ENCODE measurements around the gene RTRAF.

Gene RTRAF

DNA sequence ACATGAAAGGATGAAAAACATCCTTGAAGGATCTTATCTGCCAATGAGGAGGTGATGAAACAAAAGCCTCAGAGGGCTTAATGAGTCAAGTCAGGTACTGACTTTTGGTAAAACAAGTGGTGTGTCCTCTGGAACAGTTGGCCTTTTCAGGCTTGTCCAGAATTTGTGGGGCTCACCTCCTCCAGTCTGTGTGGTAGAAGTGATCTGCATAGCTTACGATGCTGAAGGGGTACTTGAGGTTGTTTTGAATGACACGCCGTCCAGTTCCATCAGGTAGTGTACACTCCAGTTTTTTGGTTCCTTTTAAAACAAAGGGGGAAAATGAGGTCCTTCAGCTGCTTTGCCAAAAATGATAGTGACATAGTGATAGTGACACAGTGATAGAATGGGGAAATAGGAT, 17.0 kb downstream of the RTRAF start:
- TF ChIP-seq, protein P1, sequence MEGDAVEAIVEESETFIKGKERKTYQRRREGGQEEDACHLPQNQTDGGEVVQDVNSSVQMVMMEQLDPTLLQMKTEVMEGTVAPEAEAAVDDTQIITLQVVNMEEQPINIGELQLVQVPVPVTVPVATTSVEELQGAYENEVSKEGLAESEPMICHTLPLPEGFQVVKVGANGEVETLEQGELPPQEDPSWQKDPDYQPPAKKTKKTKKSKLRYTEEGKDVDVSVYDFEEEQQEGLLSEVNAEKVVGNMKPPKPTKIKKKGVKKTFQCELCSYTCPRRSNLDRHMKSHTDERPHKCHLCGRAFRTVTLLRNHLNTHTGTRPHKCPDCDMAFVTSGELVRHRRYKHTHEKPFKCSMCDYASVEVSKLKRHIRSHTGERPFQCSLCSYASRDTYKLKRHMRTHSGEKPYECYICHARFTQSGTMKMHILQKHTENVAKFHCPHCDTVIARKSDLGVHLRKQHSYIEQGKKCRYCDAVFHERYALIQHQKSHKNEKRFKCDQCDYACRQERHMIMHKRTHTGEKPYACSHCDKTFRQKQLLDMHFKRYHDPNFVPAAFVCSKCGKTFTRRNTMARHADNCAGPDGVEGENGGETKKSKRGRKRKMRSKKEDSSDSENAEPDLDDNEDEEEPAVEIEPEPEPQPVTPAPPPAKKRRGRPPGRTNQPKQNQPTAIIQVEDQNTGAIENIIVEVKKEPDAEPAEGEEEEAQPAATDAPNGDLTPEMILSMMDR (IDR thresholded peaks at IDR 0.05; ENCODE audit: control extremely low read depth, extremely low read depth, low read depth, missing control alignments): no peak
- DNase-seq (ENCODE audit: extremely low spot score): no peak
- POLR2A ChIA-PET: no interaction called here
- CTCF ChIA-PET: interaction anchor here (1.0 to 2.3 kb wide), 6 partner anchors 9 to 354 kb away, joined by 3 to 14 read pairs (median 4); no protein-coding TSS in a partner anchor

DNA sequence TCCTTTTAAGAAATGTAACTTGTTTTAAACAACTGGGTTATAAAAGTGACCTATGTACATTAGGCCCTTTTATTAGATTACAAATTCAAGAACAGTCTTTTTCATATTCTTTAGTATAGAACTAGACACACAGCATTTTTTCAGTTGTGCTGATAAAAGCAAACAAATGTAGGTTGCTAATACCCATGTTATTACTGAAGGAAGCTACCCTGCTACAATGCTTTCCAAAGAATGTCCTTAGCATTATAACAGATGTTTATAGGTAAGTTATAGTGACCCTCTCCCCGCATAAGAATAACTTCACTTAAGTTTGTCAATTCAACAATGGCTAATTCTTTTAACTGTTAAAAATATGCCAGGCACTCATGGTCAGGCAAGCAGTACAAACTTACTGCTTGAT, 17.9 kb downstream of the RTRAF start:
- CTCF ChIA-PET: interaction anchor here (1.0 to 2.3 kb wide), 5 partner anchors 8 to 355 kb away, joined by 3 to 14 read pairs (median 5); no protein-coding TSS in a partner anchor
- POLR2A ChIA-PET: no interaction called here
- TF ChIP-seq, protein P1 (IDR thresholded peaks at IDR 0.05; ENCODE audit: control extremely low read depth, extremely low read depth, low read depth, missing control alignments): no peak
- DNase-seq (ENCODE audit: extremely low spot score): no peak

DNA sequence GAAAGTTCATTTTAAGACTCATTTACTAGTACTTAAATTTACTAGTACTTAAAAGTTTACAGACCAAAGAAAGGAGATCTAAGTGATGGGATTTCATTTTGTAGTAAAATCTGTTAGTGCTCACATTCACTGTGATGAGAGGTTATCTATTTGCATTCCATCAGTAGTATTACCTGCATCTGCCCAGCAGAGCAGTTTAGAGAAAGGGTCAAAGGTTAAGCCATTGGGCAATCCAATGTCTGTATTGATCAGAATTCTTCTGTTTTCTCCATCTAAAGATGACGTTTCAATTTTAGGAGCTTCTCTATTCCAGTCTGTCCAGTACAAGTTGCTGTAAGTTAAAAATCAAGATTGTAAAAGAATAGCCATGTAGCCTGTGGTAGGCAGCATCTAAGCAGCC, 18.3 kb downstream of the RTRAF start:
- POLR2A ChIA-PET: no interaction called here
- TF ChIP-seq, protein P1 (IDR thresholded peaks at IDR 0.05; ENCODE audit: control extremely low read depth, extremely low read depth, low read depth, missing control alignments): no peak
- DNase-seq (ENCODE audit: extremely low spot score): no peak
- CTCF ChIA-PET: interaction anchor here (0.9 to 2.3 kb wide), 4 partner anchors 10 to 355 kb away, joined by 3 to 7 read pairs (median 4); no protein-coding TSS in a partner anchor

DNA sequence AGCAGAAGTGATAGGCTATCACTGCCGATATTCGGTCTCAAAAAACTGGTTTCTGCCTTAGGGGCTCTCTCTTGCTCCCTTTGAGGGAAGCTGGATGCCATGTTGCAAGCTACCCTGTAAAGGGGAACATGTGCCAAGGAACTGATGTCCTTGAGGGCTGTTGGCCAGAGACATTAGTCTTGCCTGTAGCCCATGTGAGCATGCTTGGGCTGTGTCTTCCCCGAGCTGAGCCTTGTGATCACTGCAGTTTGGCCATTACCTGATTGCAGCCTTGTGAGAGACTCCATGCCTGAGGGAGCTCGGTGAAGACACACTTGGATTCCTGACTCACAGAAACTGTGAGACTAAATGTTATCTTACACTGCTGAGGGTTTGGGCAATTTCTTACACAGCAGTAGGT, 18.8 kb downstream of the RTRAF start:
- POLR2A ChIA-PET: no interaction called here
- CTCF ChIA-PET: interaction anchor here (0.9 to 2.3 kb wide), 3 partner anchors 10 to 229 kb away, joined by 4 to 7 read pairs (median 5); no protein-coding TSS in a partner anchor
- TF ChIP-seq, protein P1 (IDR thresholded peaks at IDR 0.05; ENCODE audit: control extremely low read depth, extremely low read depth, low read depth, missing control alignments): no peak
- no peak for DNase-seq (ENCODE audit: extremely low spot score)

DNA sequence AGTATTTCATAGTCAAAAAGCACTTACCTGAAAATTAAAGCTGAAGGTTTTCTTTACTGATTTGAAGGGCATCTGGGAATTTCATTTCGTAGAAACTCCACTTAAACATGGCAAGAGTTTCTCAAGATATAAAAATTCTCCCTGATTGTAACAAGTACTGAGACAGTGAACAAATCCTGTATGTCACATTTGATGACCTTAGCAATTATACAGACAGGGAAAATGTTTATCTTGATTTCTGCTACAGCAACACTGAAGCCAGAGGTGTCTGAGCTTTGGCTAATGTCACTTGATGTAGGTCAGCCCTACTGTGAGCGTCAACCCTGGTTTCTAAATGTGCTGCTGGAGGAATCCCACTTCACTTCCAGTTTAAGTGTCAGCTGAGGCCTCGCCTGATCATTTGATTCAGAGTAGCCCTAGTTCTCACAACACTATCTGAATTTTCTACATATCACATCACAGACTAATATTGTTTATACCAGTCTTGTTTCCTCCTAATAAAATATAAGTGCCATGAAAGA, 20.9 kb downstream of the RTRAF start:
- TF ChIP-seq, protein P1 (IDR thresholded peaks at IDR 0.05; ENCODE audit: control extremely low read depth, extremely low read depth, low read depth, missing control alignments): no peak
- CTCF ChIA-PET: interaction anchor here (0.8 to 2.6 kb wide), 6 partner anchors 9 to 35 kb away, joined by 3 to 8 read pairs (median 4); no protein-coding TSS in a partner anchor
- POLR2A ChIA-PET: no interaction called here
- DNase-seq (ENCODE audit: extremely low spot score): no peak

DNA sequence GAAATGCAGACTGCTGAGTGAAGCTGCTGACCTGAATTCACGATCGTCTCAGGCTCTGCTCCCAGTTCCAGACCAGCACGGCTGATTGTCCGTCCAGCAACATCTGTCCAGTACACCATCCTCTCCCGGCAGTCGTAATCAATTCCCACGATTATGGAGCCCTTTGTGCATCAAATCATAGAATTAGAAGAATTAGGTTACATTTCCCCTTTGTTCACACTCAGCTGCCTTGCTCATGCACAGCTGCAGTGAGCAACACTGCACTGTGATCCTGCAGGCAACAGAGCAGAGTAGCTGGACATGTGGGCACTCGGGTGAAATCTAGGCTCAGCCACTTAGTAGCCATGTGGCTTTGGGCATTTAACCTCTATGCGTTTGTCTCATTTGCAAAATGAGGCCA, 22.2 kb downstream of the RTRAF start:
- ChIA-PET POLR2A (no interaction called here), CTCF (interaction anchor here (0.8 to 1.6 kb wide), 3 partner anchors 9 to 16 kb away, joined by 3 to 5 read pairs (median 3); no protein-coding TSS in a partner anchor)
- TF ChIP-seq, protein P1 (IDR thresholded peaks at IDR 0.05; ENCODE audit: control extremely low read depth, extremely low read depth, low read depth, missing control alignments): no peak
- DNase-seq (ENCODE audit: extremely low spot score): no peak
